ENCODE data around the gene RNF41.
"Not testable (repeated sequence)": the region's sequence is repeated elsewhere in the genome, so short reads cannot be mapped to it uniquely, and the experiment has no call there.

The RNF41 gene

GRCh38 chr12:56221757-56222530 lies at the start of gene RNF41:
Gene RNF41 (minus strand): TSS chr12:56221922. CDS start chr12:56214047, 7,875 bp downstream.
- FAIRE-seq = peak; percentile 91

DNA sequence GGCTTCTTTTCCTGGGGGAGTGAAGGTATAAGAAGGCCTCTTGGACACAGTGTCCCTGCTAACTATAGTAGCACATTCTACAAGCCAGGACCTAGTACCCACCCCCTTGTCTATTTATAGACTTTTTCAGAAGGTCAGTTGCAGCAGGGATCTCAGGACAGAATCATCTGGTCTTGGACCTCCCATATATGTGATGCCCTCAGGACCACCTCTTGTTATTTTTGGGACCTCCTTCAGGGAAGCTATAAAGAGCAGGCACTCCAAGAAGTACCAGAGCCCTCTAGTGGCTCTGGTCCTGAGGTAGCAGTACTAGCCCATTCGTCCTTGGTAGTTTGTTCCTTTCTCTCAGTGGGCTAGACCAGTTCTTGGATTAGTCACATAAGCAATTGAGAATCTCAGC lies 49.3 kb upstream of the RNF41 start:
- no peak for FAIRE-seq

DNA sequence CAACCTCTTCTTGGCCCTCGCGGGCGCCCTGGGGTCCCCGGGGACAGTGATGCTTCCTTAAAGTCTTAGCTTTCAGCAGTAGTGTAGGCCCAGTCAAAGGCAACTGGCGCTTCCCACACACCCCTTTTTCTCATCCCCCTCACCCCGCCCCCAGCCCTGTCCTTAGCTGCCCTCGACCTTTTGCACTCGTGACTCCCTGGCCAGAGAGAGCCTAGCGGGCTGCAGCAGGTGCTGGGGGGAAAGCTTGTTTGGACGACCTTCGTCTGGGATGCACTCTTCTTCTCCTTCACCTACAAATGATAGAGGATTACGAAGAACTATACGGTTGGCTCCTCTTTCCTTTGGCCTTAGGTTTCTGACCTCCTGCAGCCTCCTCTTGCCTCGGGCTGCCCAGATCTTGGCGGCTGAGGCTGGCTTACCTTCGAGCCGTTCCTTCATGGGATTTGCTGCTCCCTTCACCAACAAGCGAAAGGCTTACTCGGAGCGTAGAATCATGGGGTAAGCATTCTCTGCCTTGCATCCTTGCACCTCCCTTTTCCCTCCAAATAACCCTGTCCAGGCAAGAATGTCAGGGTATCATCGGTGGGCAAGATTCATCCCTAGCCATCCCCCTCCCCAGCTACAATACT lies 45.8 kb upstream of the RNF41 start:
- no peak for FAIRE-seq

DNA sequence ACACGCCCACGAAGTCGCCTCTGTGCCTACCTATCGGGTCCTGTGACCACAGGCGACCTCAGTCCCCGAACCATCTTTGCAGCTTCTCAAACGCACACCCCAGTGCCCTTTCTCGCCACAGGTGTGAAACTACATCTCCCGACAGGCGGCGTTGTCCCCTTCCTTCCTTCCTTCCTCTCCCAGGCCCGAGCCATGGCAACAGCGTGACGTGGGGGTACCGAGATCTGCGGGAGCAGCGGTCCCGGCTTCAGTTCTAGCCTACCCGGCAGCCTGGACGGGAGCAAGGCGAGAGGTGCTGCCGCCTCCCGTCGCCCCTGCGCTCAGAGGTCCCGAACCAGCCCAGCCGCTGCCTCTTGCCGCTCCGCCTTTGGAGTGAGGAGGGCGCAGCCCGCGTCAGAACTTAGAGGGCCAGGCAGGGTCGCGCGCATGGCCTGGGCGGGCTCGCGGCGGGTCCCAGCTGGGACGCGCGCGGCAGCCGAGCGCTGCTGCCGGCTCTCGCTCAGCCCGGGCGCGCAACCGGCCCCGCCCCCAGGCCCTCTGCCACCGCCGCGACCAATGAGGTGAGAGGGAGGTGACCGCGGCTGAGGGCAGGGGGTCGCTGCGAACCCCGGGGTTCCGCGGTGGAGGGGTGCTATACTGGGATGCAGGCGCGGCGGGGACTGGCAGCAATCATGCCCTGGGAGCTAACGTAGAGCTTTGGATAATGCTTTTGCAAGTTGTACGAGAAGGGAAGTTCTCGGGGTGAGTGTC lies 45.1 kb upstream of the RNF41 start, which contains the start of gene COQ10A:
TSS of gene COQ10A (plus strand) at position 250 of the 750 bp plus-strand sequence. CDS start at position 427, 177 bp downstream.
- no peak for FAIRE-seq

DNA sequence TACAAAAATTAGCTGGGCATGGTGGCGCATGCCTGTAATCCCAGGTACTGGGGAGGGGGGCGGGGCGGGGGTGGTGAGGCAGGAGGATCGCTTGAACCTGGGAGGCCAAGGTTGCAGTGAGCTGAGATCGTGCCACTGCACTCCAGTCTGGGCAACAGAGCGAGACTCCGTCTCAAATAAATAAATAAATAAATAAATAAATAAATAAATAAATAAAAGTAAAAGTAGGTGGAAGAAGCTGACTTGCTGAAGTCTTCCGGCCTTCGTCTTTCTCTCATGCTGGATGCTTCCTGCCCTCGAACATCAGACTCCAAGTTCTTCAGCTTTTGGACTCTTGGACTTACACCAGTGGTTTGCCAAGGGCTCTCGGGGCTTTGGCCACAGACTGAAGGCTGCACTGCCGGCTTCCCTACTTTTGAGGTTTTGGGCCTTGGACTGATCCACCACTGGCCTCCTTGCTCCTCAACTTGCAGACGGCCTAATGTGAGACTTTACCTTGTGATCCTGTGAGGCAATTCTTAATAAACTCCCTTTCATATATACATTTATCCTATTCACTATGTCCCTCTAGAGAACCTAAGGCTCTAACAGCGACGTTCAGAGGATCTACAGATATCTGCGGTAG lies 44.5 kb upstream of the RNF41 start:
- FAIRE-seq = not testable (repeated sequence)

- not testable (repeated sequence) for FAIRE-seq
Measured at GRCh38 chr12:56262955-56263354, 41.2 kb upstream of the RNF41 start.

DNA sequence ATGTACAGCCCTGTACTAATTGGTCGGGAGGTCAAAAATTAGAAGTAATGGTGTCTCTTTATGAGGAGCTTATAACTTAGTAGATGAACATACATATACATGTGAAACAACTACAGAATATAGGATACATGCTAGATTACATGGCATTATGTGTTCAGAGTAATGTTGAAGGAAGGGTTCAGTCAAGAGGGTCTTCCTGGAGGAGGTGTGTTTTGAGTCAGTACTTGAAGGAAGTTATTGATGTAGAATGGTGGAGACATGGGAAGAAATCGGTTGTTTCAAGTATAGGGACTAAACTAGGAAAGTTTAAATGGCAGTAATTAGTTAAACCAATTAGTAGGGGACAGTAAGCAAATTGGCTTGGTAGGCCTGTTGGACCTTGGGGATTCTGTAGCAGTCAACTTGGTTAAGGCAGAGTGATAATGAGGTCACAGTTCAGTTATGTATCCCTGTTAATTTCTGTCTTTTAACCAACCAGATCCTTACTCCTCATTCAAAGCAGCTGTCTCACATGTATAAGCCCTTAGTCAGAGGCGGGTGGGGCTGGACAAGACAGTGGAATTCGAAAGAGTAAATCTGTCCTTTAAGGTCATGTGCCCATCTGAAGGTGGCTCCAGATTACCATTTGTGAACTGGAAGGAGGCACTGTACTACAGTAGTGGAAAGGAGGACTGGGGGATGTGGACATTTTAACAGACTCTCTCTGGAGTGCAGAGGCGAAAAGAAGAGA lies 39.9 kb upstream of the RNF41 start:
- FAIRE-seq = no peak

DNA sequence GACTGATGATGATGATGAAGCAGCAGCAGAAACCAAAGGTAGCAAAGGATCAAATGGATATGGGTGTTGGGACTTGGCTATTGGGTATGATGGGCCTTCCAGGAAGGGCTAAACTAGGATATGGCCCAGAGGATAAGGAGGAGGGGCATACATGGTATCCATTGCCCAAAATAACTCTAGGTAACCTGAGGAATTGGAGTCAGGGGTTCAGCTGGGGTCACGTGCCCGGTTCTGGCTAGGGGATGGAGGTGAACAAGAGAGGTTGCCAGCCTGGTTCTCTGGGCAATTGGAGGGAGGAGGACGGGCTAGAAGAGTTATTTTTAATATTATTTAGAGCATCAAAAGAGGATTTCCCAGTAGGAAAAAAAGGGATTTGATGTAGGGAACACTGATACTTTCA lies 39.2 kb upstream of the RNF41 start:
- FAIRE-seq = no peak

DNA sequence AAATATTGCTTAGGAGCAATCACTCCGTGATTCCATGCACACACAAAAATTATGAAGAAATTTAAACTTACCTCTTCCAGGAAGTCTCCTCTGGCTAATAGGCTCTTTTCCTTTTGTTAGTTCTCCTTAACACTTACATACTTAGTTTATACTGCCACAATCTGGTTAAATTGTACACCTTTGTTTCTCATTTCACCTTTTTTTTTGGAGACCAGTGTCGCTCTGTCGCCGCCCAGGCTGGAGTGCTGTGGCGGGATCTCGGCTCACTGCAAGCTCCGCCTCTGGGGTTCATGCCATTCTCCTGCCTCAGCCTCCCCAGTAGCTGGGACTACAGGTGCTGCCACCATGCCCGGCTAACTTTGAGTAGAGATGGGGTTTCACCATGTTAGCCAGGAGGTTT lies 38.7 kb upstream of the RNF41 start:
- FAIRE-seq = no peak

DNA sequence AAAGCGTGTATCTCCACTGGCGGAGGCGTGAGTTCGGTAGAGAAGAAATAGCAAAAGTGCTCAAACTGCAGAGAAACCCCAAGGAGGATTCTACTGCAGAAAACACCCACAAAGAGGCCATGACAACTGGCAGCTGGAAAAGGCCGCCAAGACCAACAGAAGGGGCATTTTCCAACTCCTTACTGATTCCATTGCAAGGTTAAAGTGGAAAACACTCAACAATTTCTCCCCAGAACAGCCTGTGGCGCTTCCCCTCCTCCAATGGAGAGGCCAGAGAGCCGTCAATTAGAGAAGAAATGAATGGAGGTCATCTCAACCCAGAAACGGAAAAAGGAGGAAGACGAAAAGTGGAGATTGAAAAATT lies 37.1 kb upstream of the RNF41 start:
- FAIRE-seq = no peak

DNA sequence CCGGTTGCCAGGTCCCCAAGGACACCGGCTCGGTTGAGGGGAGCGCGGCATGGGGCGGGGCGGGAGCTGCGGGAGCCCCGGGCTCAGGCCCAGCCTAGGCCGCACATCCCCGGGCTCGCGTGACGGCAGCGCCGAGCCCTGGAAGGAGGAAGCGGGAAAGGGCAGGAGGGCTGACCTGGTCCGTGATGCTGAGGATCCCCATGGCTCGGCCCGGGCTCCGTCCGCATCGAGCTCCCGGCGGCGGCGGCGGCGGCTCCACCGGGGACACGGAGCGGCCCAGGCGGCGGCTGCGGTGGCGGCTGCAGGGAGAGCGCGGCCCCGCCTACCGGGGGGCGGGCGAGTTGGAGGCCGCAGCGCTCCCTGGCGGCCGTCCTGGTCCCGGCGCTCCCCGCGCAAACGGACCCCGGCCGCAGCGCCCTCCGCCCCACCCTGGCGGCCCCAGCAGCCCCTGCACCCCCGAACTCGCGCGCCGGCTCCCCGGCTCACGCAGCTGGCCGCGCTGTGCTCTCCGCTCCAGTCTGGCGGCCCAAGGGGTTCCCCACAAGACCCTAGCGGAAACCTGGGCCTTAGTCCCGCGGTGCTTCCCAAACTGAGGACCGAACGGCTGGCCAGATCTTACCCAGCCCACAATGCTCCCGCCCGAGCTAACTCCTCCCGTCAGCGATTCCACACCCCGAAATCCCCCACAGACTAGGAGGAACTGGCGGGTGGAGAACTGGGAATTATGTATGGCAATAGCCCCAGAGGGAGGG lies 36.5 kb upstream of the RNF41 start, which contains the start of gene ANKRD52:
TSS of gene ANKRD52 (minus strand) at position 317 of the 752 bp plus-strand sequence. CDS start at position 202, 115 bp downstream.
- FAIRE-seq = no peak

DNA sequence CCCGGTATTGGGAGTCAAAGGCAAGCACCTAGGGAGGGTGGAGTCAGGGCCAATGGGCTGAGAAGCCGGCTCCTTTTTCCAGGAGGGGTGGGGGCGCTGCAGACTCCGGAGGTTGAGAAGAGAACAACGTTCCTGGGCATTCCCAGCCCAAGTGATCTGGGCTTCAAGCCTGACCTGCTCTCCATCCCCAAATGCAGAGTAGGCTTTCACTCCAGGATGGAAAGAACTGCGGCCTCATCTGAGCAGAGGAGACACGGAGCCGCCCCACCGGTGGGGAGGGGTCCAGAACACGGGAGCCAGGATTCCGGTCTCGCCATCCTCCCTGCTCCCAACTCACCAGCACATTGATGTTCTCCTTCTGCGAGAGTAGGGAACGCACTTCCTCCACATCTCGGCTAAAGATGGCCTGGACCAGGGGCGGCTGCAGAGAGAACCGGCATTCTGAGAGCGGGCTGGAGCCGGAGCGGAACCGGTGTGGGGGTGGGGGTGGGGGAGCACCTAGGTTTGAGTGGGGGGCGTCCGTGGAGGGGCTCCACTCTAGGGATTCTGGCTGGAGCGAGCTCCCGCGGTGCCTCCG lies 35.9 kb upstream of the RNF41 start:
- no peak for FAIRE-seq

DNA sequence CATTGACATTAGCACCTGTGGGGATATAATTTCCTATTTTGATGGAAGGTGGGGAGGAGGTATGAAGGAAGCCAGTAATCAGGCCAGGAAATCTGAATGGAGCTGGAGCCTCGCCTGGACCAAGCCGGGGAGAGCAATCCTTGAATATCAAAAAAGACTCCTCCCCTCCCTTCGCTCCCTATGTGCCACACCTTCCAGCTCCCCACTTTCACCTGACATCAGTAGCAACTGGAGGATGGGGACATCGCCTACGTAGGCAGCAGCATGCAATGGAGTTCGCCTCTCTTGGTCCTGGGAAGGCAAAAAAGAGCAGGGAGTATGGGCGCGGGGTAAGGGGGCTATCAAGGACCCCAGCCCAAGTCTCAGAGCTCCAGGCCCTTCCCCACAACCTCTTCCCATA lies 35.3 kb upstream of the RNF41 start:
- no peak for FAIRE-seq

DNA sequence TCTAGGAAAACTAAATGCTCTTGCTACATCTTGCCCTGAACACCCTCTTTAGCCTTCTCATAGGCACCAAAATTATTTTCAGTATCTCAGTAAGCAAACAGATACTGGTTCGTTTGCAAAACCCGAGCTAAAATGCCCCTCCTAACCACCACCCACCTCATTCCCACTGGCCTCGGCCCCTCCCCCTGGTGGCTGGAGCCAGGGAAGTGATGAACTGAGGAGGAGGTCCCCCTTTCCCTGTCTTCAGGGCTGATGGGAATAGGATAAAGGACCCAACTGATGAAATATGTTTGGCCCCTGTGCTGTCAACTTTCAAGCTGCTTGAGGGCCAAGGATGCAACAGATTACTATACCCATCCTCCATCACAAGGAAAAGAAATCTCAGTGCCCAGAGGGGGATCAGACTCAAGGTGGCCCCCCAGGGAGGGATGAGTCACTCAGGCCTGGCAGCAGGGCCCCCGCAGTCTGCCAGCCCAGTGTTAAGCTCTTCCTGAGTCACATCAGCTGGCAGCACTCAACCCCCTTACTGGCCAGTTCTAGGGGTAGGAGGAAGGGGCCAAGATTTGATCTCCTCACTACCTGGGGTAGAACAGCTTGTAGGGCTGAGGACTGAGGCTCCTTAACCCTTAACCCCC lies 34.7 kb upstream of the RNF41 start:
- FAIRE-seq = no peak

GRCh38 chr12:56255671-56256070 lies 33.9 kb upstream of the RNF41 start:
- FAIRE-seq = no peak

DNA sequence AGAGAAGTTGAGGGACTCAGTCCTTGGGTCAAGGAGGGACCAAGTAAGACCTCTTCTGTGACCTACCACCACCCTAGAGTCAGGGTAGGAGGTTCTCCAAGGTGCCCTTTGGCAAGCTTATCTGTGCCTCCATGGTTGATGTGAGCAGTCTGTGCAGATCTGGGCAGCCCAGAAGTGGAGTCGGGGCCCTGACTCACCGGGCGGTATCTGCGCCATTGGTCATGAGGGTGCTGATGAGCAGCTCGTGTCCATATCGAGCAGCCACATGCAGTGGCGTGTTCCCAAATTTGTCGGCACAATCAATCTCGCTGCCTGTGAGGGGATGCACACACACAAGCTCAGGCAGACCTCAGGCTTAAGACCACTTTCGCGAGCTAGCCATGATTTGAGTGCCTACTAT lies 31.4 kb upstream of the RNF41 start:
- FAIRE-seq = no peak

DNA sequence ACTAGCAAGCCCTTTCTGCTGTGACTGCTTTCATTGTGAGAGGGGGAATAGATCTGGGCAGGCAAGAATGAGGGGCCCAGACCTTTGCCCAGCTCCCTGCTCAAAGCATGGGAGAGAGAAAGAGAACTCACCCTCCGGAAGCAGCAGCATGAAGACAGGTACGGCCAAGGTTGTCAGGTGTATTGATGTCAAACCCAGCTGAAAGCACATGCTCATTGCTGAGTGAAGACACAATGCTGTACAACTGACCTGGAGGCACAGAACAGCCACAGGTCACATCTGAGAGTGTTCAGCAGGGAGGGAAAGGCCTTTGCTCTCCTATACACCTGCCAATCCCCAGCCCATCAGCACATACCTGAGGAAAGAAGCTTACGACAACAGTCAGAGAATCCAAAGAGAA lies 30.9 kb upstream of the RNF41 start:
- FAIRE-seq = no peak

DNA sequence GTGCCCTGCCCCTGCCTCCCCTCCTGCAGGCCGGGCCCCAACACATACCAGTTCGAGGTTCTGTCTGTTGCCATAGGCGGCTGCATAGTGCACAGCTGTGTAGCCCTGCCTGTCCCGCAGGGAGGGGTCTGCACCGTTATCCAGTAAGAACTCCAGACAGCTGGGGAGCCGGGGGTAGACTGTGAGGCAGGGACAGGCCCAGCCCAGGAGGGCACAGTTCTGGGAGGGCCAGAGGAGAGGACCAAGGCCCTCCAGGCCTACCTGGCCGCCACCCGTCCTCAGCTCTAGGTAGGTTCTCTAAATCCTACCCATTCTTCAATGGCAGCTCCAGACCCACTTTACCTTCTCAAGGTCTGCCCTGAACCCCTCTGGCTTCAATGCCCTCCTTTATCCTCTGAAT lies 27.0 kb upstream of the RNF41 start:
- FAIRE-seq = no peak

- FAIRE-seq = no peak
Measured at GRCh38 chr12:56247923-56248322, 26.2 kb upstream of the RNF41 start.

GRCh38 chr12:56244494-56244893 lies 22.8 kb upstream of the RNF41 start:
- no peak for FAIRE-seq

GRCh38 chr12:56243731-56244181 lies 22.0 kb upstream of the RNF41 start:
- FAIRE-seq = no peak
